ENCODE measurements around the gene PAQR9. TPM values are rescaled to one million over a fixed set of nuclear protein-coding genes. Genes with fewer than 3 reads are reported as not detected.
"Not testable (repeated sequence)": the region's sequence is repeated elsewhere in the genome, so short reads cannot be mapped to it uniquely, and the experiment has no call there.

The PAQR9 gene, protein sequence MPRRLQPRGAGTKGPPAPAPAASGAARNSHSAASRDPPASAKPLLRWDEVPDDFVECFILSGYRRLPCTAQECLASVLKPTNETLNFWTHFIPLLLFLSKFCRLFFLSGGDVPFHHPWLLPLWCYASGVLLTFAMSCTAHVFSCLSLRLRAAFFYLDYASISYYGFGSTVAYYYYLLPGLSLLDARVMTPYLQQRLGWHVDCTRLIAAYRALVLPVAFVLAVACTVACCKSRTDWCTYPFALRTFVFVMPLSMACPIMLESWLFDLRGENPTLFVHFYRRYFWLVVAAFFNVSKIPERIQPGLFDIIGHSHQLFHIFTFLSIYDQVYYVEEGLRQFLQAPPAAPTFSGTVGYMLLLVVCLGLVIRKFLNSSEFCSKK
- polyA plus RNA-seq (ENCODE audit: insufficient read length): not detected

DNA sequence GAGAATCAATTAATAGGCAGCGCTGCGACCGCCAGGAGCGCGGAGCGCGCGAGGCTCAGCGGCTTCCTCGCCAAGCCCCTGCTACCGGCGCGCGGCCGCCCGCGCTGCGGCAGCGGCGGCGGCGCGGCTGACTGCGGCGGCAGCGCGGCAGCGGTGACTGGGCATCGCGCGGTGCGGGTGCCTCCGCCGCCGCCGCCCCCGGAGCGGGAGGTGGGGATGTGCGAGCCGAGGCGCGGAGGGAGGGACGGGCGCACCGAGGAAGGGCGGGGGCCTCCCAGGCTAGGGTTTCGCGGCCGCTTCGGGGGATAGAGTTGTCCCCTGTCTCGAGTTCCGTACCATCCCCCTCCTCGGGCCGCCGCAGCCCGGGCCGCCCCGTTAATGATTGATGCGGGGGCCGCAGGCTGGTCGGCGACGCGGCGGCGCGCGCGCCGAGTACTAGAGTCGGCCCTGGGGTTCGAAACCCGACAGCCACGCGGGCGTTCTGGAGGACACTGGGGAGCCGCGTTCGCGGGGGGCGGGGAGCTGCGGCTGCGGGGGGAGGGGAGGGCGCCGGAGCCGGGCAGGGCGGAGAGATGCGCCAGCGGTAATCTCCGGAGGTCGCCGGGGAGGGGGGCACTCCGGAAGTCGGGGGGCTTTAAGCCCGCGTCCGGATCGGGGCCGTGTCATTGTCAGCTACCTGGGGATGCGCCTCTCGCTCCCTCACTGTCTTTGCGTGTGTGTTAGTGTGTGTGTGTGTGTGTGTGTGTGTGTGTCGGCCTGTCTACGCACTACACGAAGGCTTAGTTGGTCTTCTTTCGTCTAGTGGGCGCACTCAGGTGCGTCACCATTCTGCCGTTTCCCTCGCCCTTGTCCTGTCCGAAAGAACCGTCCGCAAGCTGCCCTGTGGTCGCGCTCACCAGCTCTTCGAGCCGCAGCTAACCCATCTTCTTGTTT, at the start of gene PAQR9:
TSS of gene PAQR9 (minus strand) at position 159 of the 933 bp plus-strand sequence. CDS start 338 bp downstream, outside the sequence.
- peak; percentile 10 for DNase-seq

- DNase-seq: no peak
These were observed 48.2 kb upstream of the PAQR9 start for GRCh38 chr3:143011705-143012104.

DNA sequence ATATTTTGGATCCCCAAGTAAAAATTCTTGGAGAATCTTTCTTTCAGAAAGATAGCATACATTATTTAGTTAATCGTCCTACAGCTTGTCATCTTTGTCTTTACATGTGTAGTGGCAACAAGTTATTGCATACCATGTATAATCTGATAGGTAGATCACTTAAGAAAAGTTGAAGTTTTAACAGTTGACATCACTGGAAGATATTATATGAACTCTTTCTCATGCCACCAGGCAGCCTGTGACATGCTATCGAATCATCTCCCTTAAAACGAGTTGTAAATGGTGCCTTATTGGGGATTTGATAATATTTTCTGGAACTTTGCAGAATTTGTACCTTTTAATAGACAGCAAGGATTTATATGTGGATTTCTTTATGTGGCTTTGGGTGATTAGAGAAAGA, 46.5 kb upstream of the PAQR9 start:
- no peak for DNase-seq

- DNase-seq: no peak
These were observed 41.3 kb upstream of the PAQR9 start for GRCh38 chr3:143004823-143005222.

- DNase-seq: no peak
These were observed 39.3 kb upstream of the PAQR9 start for GRCh38 chr3:143002727-143003126.

DNA sequence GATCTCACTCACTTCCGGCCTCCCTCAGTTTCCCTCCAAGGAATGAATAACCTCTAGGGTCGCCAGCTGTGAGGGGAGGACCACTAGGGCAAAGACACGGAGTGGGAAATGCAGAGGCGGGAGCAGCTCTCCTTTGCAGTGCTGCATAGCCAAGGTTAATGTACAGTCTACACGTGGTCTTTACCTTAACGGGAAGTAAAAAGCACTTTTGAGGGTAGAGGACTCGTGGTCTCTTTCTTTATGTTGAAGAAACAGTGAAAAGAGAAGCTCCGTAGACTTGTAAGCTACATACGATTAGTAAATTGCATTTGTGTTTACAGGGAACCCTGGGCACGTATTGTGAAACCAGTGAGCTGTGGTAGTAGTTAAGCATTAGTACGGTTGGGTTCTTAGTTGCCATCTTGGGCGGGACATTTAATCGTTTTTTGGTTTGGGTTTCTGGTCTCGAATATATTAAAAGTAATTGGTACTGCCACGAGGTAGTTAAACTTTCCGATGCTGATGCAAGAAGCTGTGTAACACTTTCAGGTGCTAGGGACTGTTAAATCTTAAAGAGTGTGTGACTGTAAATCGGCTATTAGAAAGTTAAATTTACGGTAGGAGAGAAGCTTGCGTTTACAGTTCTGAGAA, 38.7 kb upstream of the PAQR9 start:
- DNase-seq: peak; percentile 9

GRCh38 chr3:143001369-143002082, 38.1 kb upstream of the PAQR9 start, which contains the start of gene U2SURP:
Gene U2SURP (plus strand): TSS chr3:143001570. CDS start chr3:143001629, 59 bp downstream.
- DNase-seq: peak; percentile 98

DNA sequence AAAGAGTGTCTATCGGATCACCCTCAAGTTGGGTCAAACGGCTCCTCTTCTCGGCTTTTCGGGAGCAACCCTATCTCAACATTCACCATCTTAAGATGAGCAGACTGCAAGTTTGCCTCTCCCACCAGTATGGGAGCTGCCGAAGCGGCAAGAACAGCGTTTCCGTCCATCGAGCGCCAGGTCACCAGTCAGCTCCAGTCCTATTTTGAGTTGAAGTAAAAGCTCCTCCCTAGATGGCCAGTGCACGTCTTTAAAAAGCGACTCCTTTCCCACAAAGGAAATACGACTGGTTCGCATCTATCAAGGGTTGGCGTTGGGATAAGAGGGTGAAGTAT, 37.5 kb upstream of the PAQR9 start:
- no peak for DNase-seq

DNA sequence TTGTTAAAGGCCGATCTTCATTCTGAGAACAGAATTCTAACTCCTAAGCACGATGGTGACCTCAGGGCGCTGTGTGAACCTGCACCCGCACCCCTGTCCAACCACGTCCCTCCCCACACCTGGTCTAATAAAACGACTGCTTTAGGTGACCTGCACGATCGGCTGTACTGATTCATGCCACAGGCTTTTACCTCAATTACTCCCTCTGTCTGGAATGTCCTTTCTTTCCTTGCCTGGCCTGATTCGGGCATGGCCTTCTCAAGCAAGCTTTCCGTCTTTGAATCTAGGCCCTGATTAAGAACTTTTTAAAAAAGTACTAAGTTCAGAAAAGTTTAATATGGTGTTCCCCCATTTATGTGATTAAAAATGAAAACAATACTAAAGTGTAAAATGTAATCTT, 37.1 kb upstream of the PAQR9 start:
- peak; percentile 9 for DNase-seq

GRCh38 chr3:142999881-143000280, 36.4 kb upstream of the PAQR9 start:
- DNase-seq: no peak

GRCh38 chr3:142998439-142998838, 35.0 kb upstream of the PAQR9 start:
- DNase-seq: no peak

GRCh38 chr3:142997330-142997729, 33.9 kb upstream of the PAQR9 start:
- no peak for DNase-seq

GRCh38 chr3:142993958-142994442, 30.5 kb upstream of the PAQR9 start:
- peak; percentile 32 for DNase-seq

GRCh38 chr3:142992323-142992722, 28.8 kb upstream of the PAQR9 start:
- DNase-seq: no peak

DNA sequence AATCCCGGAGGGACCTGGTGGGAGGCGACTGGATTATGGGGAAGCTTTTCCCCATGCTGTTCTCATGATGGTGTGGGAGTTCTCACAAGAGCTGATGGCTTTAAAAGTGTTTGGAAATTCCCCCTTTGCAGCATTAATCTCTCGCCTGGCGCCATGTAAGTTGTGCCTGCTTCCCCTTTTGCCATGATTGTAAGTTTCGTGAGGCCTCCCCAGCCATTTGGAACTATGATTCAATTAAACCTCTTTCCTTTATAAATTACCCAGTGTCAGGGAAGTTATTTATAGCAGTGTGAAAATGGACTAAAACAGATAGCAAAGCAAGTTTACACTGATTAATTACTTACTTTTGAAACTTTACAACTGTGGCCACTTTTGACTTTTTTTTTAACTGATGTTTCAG, 27.2 kb upstream of the PAQR9 start:
- DNase-seq: no peak

DNA sequence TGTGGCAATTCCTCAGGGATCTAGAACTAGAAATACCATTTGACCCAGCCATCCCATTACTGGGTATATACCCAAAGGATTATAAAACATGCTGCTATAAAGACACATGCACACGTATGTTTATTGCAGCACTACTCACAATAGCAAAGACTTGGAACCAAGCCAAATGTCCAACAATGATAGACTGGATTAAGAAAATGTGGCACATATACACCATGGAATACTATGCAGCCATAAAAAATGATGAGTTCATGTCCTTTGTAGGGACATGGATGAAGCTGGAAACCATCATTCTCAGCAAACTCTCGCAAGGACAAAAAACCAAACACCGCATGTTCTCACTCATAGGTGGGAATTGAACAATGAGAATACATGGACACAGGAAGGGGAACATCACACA, 25.4 kb upstream of the PAQR9 start:
- not testable (repeated sequence) for DNase-seq

DNA sequence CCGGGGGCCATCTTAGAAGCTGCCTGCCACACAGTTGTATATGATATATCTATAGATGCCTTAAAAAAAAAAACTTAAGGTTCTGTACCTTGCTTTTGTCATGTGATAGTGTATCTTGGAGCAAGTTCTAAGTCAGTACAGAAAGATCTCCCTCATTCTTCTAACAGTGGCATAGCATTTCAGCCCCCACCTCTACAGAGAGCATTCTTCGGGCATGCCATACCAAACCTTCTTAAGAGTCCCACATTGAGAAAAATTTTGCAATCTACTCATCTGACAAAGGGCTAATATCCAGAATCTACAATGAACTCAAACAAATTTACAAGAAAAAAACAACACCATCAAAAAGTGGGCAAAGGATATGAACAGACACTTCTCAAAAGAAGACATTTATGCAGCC, 24.7 kb upstream of the PAQR9 start:
- not testable (repeated sequence) for DNase-seq

- DNase-seq: no peak
These were observed 24.2 kb upstream of the PAQR9 start for GRCh38 chr3:142987707-142988106.

DNA sequence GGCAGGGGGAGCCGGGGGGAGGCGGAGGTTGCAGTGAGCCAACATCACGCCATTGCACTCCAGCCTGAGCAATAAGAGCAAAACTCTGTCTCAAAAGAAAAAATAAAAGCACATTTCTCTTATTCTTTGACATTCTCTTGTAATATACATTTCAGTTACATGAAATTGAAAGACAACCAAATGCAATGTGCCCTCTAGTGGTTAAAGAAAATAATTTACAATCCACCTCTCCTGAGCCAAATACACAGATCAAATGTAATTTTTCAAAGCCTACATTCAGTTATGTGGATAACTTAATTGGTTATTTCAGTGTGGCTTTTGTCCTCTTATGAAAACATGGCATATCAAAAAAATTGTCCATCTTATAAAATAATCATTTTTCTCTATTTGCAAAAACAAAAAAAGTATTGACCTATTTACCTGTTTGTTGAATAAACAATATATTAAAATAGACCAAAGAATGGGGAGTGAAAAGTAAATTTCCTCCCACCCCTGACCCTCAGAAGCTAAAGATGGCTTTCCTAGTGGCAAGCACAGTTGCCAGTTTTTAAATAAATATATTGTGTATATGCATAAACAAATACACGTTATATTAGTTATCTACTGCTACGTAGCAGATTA, 23.7 kb upstream of the PAQR9 start:
- DNase-seq: no peak

DNA sequence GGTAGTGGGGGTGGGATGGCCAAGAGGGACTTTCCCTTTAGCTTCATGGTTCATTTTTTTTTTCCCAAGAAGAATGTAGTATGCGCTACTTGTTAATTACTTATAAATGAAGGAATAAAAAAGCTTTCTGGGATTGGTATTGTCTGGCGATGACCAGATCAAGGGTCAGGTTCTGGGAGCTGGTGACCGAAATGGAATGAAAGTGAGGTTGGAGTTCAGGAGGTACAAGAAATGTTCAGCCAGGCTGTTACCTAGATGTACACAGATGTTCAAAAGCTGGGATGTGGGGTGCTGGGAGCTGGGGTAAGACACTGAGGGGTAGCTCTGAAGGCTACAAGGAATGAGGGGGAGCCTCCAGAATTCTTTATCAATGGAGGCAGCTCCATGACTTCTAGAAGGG, 20.8 kb upstream of the PAQR9 start:
- no peak for DNase-seq

DNA sequence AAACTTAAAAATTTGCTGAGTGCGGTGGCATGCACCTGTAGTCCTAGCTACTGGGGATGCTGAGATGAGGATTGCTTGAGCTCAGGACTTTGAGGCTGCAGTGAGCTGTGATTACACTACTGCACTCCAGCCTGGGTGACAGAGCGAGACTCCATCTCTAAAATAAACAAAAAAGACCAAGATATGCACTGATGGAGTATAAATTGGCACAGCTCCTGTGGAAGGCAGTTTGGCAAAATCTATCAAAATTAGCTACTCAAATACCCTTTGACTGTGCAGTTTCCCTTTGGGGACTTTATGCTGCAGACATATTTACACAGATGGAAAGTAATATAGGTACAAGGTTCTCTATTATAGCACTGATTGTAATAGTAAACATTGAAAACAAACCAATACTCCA, 19.8 kb upstream of the PAQR9 start:
- no peak for DNase-seq

All from hindlimb muscle (tissue), 1 donor.